ENCODE results near the gene C14orf93.
"Not testable (repeated sequence)": the region's sequence is repeated elsewhere in the genome, so short reads cannot be mapped to it uniquely, and the experiment has no call there.

DNA sequence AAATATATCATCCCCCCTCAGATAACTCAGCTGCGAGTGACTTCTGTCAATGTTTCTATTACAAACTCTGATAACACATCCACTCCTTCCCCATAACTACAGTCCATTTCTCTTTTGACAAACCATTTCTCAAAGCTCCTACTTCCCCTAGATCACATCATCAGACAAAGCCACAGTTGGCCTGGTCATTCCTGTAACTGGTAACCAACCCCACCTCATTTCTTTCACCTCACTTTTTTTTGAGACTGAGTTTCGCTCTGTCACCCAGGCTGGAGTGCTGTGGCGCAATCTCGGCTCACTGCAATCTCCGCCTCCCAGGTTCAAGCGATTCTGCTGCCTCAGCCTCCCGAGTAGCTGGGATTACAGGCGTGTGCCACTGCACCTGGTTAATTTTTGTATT lies 58.1 kb downstream of the C14orf93 start:
- TF ChIP-seq, protein P1, sequence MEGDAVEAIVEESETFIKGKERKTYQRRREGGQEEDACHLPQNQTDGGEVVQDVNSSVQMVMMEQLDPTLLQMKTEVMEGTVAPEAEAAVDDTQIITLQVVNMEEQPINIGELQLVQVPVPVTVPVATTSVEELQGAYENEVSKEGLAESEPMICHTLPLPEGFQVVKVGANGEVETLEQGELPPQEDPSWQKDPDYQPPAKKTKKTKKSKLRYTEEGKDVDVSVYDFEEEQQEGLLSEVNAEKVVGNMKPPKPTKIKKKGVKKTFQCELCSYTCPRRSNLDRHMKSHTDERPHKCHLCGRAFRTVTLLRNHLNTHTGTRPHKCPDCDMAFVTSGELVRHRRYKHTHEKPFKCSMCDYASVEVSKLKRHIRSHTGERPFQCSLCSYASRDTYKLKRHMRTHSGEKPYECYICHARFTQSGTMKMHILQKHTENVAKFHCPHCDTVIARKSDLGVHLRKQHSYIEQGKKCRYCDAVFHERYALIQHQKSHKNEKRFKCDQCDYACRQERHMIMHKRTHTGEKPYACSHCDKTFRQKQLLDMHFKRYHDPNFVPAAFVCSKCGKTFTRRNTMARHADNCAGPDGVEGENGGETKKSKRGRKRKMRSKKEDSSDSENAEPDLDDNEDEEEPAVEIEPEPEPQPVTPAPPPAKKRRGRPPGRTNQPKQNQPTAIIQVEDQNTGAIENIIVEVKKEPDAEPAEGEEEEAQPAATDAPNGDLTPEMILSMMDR (IDR thresholded peaks at IDR 0.05) = not testable (repeated sequence)
- not testable (repeated sequence) for TF ChIP-seq POLR2A, POLR2AphosphoS5 (IDR thresholded peaks at IDR 0.05)

All from breast epithelium (tissue), 3 donors.